HT1080 (cell line): ENCODE data around the gene SPANXN2. TPM values are rescaled to one million over a fixed set of nuclear protein-coding genes. Genes with fewer than 3 reads are reported as not detected.
"Not testable (repeated sequence)": the region's sequence is repeated elsewhere in the genome, so short reads cannot be mapped to it uniquely, and the experiment has no call there.

Source experiments
- DNase-seq: peaks from one replicate; pipeline ENCODE4 v3.0.0-alpha.2; 2015; ENCODE audit warnings: low read depth
- polyA plus RNA-seq, 2 experiments: library from polyadenylated mRNA; depleted of rRNA; stranded (reverse); fragments of >200 nt; gene quantifications; 2 replicates each; pipeline ENCODE4 v1.2.3, GENCODE V29; 2015
- total RNA-seq: library from RNA; depleted of rRNA; stranded (reverse); fragments of >200 nt; shearing (Covaris generic); gene quantifications from 2 replicates; pipeline ENCODE4 v1.2.3, GENCODE V29; 2014; rRNA removed

Gene SPANXN2, protein sequence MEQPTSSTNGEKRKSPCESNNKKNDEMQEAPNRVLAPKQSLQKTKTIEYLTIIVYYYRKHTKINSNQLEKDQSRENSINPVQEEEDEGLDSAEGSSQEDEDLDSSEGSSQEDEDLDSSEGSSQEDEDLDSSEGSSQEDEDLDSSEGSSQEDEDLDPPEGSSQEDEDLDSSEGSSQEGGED
- not detected in 2 replicates for total RNA-seq
- not detected in 2 replicates for polyA plus RNA-seq (2015; cell fraction: cytosol; rRNA removed)
- polyA plus RNA-seq (2015; cell fraction: nucleus; rRNA removed), result not detected in 2 replicates

DNA sequence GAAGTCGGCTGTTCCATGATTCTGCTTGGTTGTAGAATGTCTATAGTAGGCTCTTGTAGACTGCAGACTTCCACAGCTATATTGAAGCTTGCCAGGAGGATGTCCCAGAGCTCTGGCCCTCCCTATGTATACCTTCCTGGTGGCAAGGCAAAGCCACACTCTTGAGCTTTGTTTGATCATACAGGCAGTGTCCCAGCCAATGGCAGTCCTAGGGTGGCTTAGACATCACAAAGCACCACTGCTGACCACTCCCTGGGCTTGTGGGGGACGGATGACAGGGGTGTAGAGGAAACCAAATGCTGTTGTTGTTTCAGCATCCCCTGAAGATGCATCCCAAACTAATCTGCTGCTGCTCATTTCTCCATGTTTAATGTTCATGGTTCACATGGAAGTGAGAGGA, at the start of gene SPANXN2:
SPANXN2 (minus strand) TSS at position 101 of the 400 bp plus-strand sequence; CDS start at position 17, 84 bp downstream.
- DNase-seq, result not testable (repeated sequence)

DNA sequence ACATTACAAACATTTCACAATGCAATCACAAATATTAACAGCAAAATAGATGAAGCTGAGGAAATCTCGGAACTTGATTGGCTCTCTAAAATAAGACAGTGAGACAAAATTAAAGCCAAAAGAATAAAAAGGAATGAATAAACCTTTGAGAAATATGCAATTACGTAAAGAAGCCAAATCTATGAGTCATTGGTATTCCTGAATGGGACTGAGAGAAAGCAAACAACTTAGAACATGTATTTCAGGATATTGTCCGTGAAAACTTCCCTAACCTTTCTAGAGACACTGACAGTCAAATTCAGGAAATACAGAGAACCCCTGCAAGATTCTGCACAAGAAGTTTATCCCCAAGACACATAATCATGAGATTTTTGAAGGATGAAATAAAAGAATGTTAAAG, 48.4 kb upstream of the SPANXN2 start:
- peak; percentile 24 for DNase-seq

DNA sequence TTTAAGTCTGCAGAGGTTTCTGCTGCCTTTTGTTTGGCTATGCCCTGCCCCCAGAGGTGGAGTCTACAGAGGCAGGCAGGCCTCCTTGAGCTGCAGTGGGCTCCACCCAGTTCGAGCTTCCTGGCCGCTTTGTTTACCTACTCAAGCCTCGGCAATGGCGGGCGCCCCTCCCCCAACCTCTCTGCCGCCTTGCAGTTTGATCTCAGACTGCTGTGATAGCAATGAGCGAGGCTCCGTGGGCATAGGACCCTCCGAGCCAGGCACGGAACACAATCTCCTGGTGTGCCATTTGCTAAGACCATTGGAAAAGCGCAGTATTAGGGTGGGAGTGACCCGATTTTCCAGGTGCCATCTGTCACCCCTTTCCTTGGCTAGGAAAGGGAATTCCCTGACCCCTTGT, 47.2 kb upstream of the SPANXN2 start:
- not testable (repeated sequence) for DNase-seq

DNA sequence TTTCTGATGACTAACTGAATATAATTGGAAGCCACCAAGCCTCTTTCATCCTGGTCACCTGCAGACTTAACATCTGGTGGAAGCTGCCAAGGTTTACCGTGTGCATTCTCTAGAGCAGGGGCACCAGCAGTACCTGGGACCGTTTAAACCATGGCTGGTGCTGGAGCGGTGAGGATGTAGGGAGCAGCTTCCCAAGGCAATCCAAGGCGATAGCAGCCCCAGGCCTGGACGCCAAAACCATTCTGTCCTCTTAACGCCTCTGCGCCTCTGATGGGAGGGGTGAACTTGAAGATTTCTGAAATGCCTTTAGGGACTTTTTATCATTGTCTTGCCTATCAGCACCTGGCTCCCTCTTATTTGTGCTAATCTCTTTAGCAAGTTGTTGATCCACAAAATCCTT, 37.3 kb upstream of the SPANXN2 start:
- no peak for DNase-seq

DNA sequence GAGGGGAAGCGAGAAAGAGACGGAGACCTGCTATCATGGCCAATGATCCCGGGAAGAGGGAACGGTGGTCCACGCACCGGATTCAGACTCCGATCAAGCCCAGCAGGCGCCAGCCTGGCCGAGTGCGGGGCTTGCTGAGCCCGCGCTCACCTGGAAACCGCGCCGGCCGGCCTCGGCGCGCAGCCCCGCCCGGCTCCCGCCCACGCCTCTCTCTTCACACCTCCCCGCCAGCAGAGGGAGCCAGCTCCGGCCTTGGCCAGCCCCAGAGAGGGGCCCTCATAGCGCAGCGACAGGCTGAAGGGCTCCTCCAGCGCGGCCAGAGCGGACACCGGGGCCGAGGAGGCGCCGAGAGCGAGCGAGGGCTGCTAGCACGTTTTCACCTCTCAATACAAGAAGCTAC, 36.8 kb upstream of the SPANXN2 start:
- no peak for DNase-seq

DNA sequence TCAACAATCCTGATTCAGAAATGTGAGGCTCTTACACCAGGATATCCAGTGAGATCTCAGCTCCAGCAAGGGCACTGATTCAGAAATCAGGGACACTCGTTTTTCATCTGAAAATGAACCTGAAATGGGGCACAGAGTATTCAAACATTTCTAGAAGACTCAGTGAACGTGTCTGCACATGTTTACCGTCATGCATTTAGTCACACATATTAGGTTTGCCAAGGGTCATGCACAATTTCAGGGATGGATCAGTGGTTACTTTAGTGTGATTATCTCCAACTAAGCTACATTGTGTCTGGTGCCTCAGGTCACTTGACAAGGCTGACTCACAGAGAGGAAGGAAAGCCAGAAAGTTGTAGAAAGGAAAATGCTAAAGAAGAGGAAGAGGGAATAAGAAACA, 33.6 kb upstream of the SPANXN2 start:
- peak; percentile 23 for DNase-seq

DNA sequence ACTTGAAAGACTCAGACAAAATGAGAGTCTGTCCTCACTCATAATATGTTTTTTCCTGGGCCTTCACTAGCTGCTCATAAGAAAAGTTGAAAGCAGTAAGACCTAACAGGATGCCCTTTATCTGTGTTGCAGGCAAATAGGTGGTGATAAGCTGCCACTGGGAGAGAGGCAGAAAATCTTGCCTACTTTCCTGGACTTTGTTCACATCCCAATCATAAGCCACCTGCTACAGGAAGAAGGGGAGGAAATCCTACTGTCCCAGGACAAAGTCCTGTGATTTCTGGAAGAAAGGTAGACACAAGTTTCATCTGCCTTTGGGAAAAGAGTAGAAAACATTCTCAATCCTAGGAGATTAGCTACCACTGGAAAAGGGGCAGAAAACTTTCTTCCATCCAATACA, 13.3 kb upstream of the SPANXN2 start:
- DNase-seq, result no peak

DNA sequence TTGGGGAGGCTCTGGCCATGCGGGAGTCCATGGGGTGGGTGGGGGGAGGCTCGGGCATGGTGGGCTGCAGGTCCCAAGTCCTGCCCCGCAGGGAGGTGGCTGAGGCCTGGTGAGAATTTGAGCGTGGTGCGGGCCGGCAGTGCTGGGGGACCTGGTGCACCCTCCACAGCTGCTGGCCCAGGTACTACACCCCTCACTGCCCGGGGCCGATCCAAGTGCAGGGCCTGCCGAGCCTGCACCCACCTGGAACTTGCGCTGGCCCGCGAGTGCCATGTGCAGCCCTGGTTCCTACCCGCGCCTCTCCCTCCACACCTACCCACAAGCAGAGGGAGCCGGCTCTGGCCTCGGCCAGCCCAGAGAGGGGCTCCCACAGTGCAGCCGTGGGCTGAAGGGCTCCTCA, 5.7 kb upstream of the SPANXN2 start:
- no peak for DNase-seq

DNA sequence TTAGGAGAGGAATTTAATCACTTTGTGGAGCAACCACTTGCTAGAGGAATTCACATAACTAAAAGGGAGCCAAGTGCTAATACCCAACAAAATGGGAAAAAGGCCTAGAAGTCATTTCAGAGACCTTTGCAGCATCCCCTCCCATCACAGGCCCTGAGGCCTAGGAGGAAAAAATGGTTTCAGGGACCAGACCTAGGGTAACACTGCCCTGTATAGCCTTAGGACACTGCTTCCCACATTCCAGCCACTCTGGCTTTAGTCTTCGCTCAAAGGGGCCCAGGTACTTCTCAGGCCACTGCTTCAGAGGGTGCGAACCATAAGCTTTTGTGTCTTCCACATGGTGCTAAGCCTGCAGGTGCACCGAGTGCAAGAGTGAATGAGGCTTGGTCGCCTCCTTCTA, 19.1 kb downstream of the SPANXN2 start:
- DNase-seq, result no peak

DNA sequence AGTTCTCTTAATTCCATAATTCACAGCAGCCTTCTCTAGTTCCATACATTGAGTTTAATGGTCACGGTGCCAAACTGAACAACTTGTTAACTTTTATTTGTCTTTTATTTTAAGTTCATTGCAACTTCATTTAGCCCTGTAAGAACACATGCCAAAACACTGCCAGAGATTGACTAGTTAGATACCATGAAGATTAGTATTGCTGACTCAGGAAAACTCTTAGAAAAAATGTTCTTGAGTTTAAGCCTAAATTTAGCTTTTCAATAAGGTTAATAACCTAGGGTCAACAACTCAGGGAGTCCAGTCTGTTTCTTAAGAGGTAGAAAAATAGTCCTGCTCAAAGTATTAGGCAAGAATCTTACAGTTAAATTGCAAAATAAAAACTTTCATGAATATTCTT, 25.7 kb downstream of the SPANXN2 start:
- DNase-seq, result no peak

DNA sequence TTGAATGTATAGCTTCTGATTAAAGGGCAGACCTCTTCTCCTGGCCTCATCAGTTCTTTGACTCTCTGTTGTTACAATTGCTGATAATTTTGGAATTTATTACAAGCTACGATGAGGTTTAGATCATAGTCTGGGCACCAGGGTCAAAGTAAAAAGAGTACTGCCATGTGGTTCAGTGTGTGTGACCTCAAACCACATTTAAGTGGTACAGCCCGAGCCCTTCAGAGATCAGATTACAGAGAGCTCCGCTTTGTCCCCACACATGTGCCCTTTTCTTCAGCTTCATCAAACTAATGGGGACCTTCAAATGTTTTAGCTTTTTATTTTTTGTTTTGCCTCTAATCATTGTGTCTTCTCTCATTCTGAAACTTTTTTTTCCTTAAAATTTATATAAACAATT, 37.1 kb downstream of the SPANXN2 start:
- no peak for DNase-seq

DNA sequence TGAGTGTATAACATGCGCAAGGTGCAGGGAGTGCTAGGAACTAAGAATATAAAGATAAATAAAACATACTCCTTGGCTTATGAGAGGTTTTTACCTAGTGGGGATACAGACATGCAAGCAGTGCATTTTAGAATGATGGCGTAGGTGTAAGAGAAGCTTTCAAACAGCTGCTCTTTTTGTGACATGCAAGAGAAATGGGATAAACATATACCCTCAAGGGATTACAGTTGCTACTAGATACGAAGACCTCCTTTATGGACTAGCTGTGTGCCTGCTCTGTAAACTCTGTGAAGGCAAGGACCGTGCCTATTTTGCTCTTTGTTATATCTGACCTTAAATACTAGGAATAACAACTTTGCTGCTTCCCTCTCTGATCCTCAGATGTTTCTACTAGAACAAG, 45.6 kb downstream of the SPANXN2 start:
- no peak for DNase-seq

DNA sequence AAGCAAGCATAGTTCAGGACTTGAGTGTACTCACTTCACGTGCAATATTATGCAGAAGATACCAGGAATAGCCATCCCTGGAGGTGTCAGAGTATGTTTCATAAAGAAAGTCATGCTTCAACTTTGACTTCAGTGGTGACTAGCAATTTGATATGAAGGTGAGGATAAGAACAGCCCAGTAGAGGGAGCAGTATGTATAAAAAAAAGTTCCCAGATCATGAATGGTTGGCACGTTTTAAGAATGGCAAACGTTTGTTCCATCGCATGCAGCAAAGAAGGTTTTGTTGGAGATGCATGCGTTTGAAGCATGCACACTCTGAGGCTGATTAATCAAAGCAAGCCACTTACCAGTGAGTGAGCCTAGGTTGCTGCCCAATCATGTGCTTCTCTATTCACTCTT, 51.2 kb downstream of the SPANXN2 start:
- peak; percentile 26 for DNase-seq

DNA sequence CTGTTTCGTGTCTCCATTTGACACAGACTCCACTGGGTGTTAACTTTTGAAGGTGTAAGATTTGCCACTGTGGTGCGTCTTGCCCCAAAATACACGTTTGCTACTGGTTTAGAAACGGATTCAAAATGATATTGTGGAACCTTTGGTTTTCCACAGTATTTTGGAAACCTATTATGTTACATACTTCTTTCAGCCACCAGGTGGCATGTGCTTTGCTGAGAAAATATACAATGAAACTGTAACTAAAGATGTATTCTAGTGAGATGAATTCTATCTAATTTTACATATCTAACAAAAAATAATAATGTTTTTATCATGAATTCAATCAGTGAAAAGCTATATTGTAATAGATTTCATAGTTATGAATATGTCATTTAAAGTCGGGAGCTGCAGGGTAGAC, 56.2 kb downstream of the SPANXN2 start:
- DNase-seq, result peak; percentile 5

DNA sequence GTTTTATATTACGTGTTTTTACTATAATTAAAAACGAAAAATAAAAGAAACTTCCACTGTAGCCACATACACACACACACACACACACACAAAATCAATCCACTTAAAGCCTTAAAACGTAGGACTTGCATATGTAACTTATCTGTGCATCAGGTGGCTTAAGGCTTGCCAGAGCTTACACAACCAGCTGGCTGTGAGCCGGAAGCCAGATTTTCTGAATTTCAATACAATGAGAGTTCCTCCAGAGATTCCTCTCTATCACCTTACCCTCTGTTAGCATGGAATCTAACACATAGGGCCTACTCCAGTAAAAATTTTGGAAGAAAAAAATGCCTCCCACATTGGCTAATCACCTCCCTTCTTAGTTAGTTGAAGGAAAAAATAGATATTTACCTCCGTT, 56.8 kb downstream of the SPANXN2 start:
- DNase-seq, result no peak

Other genes starting within 250 kb of the SPANXN2 start
- 1.1 and 2.4 TPM in 2 replicates for gene SPANXN3, start 203.3 kb downstream of the SPANXN2 start, total RNA-seq
- gene SLITRK4, start 84.7 kb downstream of the SPANXN2 start, total RNA-seq, result not detected in 2 replicates
- not detected in 2 replicates for gene UBE2NL, start 163.3 kb upstream of the SPANXN2 start, total RNA-seq